Panc1 (cell line): ENCODE results near the gene RNU6-7. TPM values are rescaled to one million over a fixed set of nuclear protein-coding genes. Genes with fewer than 3 reads are reported as not detected.

Experiments used
- ATAC-seq: fragments of 200-7000 bp; cut with Tn5 transposase; 2 replicates; pipeline ENCODE4 v1.9.1; 2020; ENCODE audit warnings: mild to moderate bottlenecking, moderate library complexity
- BruUV-seq: library from RNA; stranded (reverse); fragments of 400-500 nt; replicated peaks from 2 replicates; lab custom pipeline; 2021; lab: Mats Ljungman, UMichigan
- CTCF ChIA-PET: fragments of 300-600 bp; sonication (Branson Sonifier 250); formaldehyde crosslinking; loops from one replicate; lab custom pipeline; 2022; ENCODE audit warnings: antibody characterized with exemption; lab: Charles Lee
- POLR2A ChIA-PET: fragments of 300-600 bp; sonication (Branson Sonifier 250); formaldehyde crosslinking; loops from one replicate; lab custom pipeline; 2022; ENCODE audit warnings: antibody characterized with exemption; lab: Charles Lee
- DNase-seq: peaks from one replicate; pipeline ENCODE4 v3.0.0-alpha.2; 2010; ENCODE audit warnings: low read depth, low spot score
- H3K27ac ChIP-seq: 2 replicates; pipeline ENCODE4 v1.5.1; 2011; ENCODE audit warnings: mild to moderate bottlenecking, low read length, inconsistent platforms
- H3K27me3 ChIP-seq: fragments of 200-500 bp; sonication (Bioruptor generic); 2 replicates; pipeline ENCODE4 v1.6.0; 2014; ENCODE audit warnings: low read length, inconsistent platforms; ENCODE audit not compliant: control insufficient read depth, insufficient read depth
- H3K36me3 ChIP-seq: fragments of 200-500 bp; sonication (Bioruptor generic); 2 replicates; pipeline ENCODE4 v1.5.1; 2014; ENCODE audit warnings: inconsistent platforms, mild to moderate bottlenecking, low read length, moderate library complexity; ENCODE audit not compliant: control insufficient read depth, insufficient read depth
- H3K4me1 ChIP-seq: 2 replicates; pipeline ENCODE4 v1.5.1; 2011; ENCODE audit warnings: inconsistent platforms, mild to moderate bottlenecking, low read length, moderate library complexity; ENCODE audit not compliant: control insufficient read depth, insufficient read depth
- H3K4me3 ChIP-seq, 2 experiments: 2 replicates each; pipeline ENCODE4 v1.5.1; 2011 to 2012; ENCODE audit warnings: low read depth in 2 of 2, low read length in 2 of 2, mild to moderate bottlenecking in 2 of 2, inconsistent platforms in 1 of 2, moderate library complexity in 1 of 2
- H3K9me3 ChIP-seq: fragments of 200-500 bp; sonication (Bioruptor generic); 2 replicates; pipeline ENCODE4 v1.5.1; 2014; ENCODE audit warnings: low read depth, mild to moderate bottlenecking, inconsistent platforms, low read length, moderate library complexity; ENCODE audit not compliant: control insufficient read depth, insufficient read depth
- POLR2AphosphoS5 ChIP-seq: IDR thresholded peaks from 2 replicates; pipeline ENCODE4 v1.6.1; 2012; ENCODE audit warnings: mild to moderate bottlenecking, low read depth, low read length, moderate library complexity
- SIN3A ChIP-seq: IDR thresholded peaks from 2 replicates; pipeline ENCODE4 v1.6.1; 2012; ENCODE audit warnings: low read depth, mild to moderate bottlenecking, low read length, moderate library complexity, borderline replicate concordance; ENCODE audit not compliant: insufficient read depth
- TCF7L2 ChIP-seq: IDR thresholded peaks from 2 replicates; pipeline ENCODE4 v1.6.1; 2011; ENCODE audit warnings: mild to moderate bottlenecking, low read depth, low read length, inconsistent platforms
- in situ Hi-C: cut with HindIII; loops from 2 replicates; pipeline ENCODE4 v1.10.0; 2016; ENCODE audit warnings: low sequenced_read_pairs, low pct_unique_long_range_greater_than_20kb
- intact Hi-C: fragments of 100-400 bp; cut with micrococcal nuclease; formaldehyde crosslinking; loops from one replicate; pipeline ENCODE4 v1.10.0; 2022; ENCODE audit not compliant: unreplicated experiment
- total RNA-seq: library from RNA; stranded (reverse); gene quantifications from one replicate; pipeline ENCODE4 v1.2.1, GENCODE V29; 2021; ENCODE audit not compliant: unreplicated experiment
- TF ChIP-seq, protein P1 (sequence below), 2 experiments: IDR thresholded peaks; 2 replicates each; pipeline ENCODE4 v1.6.1; 2011 to 2012; ENCODE audit warnings: low read depth in 2 of 2, control low read depth in 1 of 2, low read length in 1 of 2, mild to moderate bottlenecking in 1 of 2, moderate library complexity in 1 of 2; ENCODE audit not compliant: insufficient read depth in 1 of 2
- TF ChIP-seq, protein P2 (sequence below): fragments of 450-650 bp; IDR thresholded peaks from 2 replicates; pipeline ENCODE4 v1.5.1; 2017; ENCODE audit warnings: mild to moderate bottlenecking

RNU6-7 gene
- total RNA-seq, 1 experiment from 2014 or later = not detected

DNA sequence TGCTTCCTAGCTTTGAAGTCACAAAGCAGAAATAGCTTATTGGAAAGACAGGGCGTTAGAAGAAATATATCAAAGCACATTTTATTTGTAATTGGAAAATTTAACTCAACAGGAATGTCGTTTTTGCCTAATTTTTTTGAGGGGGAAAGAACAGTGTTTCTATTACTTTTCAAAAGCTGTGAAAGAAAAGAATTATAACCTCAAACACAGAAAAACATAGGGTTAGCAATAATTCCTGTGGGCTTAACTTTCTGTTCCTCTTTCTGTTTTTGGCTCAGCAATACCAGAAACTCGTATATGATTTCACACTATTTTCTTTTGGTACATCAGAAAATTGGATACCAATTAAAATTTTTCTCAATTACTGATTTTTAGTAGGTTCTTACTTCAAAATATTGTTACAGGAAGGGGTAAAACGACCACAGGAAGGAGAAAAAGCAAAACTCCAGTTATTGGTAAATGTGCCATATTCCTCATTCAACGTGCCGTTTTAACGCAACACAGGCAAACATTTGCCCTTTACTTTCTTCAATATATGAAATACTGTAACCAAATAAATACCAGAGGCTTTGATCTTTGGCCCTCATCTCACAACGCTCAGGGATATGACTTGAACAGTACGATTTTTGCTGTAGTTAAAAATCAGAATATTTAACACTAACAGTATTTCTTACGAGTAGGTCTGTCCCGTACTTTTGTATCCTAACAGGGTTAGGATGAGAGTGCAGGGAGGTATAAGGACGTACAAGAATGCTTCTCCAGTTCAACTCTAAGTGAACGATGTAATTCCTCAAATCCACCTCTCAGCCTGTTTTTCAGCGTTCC is 1.3 kb upstream of the RNU6-7 start:
- POLR2A ChIA-PET = no interaction called here
- peak overlapping the region; percentile 64 to 85 for H3K4me3 ChIP-seq
- intact Hi-C loops = loop anchor here (10.0 kb wide), 1 partner anchor 126 kb away; the partner anchor contains the start of gene ARHGAP5
- no peaks in the 10 kb centered on the region for H3K36me3 ChIP-seq
- CTCF ChIA-PET = no interaction called here
- in situ Hi-C loops = no loop called here
- TF ChIP-seq SIN3A = no peak
- TF ChIP-seq POLR2AphosphoS5 = no peak
- TF ChIP-seq, protein P1, sequence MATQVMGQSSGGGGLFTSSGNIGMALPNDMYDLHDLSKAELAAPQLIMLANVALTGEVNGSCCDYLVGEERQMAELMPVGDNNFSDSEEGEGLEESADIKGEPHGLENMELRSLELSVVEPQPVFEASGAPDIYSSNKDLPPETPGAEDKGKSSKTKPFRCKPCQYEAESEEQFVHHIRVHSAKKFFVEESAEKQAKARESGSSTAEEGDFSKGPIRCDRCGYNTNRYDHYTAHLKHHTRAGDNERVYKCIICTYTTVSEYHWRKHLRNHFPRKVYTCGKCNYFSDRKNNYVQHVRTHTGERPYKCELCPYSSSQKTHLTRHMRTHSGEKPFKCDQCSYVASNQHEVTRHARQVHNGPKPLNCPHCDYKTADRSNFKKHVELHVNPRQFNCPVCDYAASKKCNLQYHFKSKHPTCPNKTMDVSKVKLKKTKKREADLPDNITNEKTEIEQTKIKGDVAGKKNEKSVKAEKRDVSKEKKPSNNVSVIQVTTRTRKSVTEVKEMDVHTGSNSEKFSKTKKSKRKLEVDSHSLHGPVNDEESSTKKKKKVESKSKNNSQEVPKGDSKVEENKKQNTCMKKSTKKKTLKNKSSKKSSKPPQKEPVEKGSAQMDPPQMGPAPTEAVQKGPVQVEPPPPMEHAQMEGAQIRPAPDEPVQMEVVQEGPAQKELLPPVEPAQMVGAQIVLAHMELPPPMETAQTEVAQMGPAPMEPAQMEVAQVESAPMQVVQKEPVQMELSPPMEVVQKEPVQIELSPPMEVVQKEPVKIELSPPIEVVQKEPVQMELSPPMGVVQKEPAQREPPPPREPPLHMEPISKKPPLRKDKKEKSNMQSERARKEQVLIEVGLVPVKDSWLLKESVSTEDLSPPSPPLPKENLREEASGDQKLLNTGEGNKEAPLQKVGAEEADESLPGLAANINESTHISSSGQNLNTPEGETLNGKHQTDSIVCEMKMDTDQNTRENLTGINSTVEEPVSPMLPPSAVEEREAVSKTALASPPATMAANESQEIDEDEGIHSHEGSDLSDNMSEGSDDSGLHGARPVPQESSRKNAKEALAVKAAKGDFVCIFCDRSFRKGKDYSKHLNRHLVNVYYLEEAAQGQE (IDR thresholded peaks at IDR 0.05; ENCODE audit: insufficient read depth in 1 of 2, low read depth in 2 of 2, low read length in 1 of 2) = no peak
- TF ChIP-seq TCF7L2 = no peak
- TF ChIP-seq, protein P2, sequence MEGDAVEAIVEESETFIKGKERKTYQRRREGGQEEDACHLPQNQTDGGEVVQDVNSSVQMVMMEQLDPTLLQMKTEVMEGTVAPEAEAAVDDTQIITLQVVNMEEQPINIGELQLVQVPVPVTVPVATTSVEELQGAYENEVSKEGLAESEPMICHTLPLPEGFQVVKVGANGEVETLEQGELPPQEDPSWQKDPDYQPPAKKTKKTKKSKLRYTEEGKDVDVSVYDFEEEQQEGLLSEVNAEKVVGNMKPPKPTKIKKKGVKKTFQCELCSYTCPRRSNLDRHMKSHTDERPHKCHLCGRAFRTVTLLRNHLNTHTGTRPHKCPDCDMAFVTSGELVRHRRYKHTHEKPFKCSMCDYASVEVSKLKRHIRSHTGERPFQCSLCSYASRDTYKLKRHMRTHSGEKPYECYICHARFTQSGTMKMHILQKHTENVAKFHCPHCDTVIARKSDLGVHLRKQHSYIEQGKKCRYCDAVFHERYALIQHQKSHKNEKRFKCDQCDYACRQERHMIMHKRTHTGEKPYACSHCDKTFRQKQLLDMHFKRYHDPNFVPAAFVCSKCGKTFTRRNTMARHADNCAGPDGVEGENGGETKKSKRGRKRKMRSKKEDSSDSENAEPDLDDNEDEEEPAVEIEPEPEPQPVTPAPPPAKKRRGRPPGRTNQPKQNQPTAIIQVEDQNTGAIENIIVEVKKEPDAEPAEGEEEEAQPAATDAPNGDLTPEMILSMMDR = no peak
- ATAC-seq (0 out of 2 replicates have a peak, but pooled peaks have one; percentile 1), DNase-seq (peak; percentile 47)
- peak overlapping the region; percentile 76 for H3K27ac ChIP-seq
- H3K27me3 ChIP-seq = no peaks in the 10 kb centered on the region; the same call in 1 of the 2 replicates
- no TSS peak for BruUV-seq
- peaks cover 3% of the 10 kb centered on the region for H3K4me1 ChIP-seq
- H3K9me3 ChIP-seq = no peaks in the 10 kb centered on the region

DNA sequence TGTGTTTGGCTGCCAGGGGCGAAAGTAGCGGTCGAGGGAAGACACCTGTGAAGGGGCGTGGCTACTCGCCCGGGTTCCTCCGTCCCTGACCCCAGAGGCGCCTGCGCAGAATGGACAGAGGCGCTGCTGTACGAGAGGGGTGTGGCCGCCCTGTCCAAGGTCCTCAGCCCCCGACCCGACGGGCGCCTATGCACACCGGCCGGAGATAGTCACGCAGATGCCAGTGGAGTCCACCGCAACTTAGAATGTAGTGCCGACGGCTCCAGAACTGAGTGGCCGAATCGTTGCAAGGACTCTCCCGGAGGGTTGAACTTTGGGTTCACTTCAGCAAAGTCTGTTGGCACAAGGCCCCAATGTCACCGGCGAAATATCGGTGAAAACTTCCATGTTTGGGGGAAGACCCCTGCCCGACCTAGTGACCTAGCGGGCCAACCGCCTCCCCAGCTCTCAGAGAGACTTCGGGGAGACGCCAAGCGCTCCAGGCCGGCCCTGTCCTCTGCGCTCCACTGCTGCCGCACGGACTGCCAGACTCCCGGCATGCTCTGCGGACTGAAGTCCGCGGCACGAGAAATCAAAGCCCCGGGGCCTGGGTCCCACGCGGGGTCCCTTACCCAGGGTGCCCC is 541 bp upstream of the RNU6-7 start:
- ATAC-seq (peak; percentile 88), DNase-seq (peak; percentile 45)
- POLR2A ChIA-PET = no interaction called here
- H3K4me3 ChIP-seq = peak overlapping the region; percentile 64 to 85
- CTCF ChIA-PET = no interaction called here
- no peaks in the 10 kb centered on the region; the same call in 1 of the 2 replicates for H3K27me3 ChIP-seq
- peak overlapping the region; percentile 76 for H3K27ac ChIP-seq
- TF ChIP-seq, protein P2 = no peak
- TF ChIP-seq POLR2AphosphoS5 = no peak
- TF ChIP-seq SIN3A = 0 out of 2 replicates have a peak, but pooled peaks have one; percentile 67
- TF ChIP-seq TCF7L2 = peak; percentile 78
- TF ChIP-seq, protein P1 (IDR thresholded peaks at IDR 0.05; ENCODE audit: insufficient read depth in 1 of 2, low read depth in 2 of 2, low read length in 1 of 2) = peak; percentile 82 to 88
- H3K9me3 ChIP-seq = no peaks in the 10 kb centered on the region
- in situ Hi-C loops = no loop called here
- BruUV-seq = no TSS peak
- intact Hi-C loops = loop anchor here (10.0 kb wide), 1 partner anchor 127 kb away; the partner anchor contains the start of gene ARHGAP5
- no peaks in the 10 kb centered on the region for H3K36me3 ChIP-seq
- H3K4me1 ChIP-seq = peaks cover 3% of the 10 kb centered on the region
